ENCODE measurements around the gene OLIG2. TPM values are rescaled to one million over a fixed set of nuclear protein-coding genes. Genes with fewer than 3 reads are reported as not detected.

Gene OLIG2
- total and polyA plus RNA-seq, 2 of the 13 experiments (the other 11 are each of a cell fraction or from before 2014, with no cell fraction given) = not detected

DNA sequence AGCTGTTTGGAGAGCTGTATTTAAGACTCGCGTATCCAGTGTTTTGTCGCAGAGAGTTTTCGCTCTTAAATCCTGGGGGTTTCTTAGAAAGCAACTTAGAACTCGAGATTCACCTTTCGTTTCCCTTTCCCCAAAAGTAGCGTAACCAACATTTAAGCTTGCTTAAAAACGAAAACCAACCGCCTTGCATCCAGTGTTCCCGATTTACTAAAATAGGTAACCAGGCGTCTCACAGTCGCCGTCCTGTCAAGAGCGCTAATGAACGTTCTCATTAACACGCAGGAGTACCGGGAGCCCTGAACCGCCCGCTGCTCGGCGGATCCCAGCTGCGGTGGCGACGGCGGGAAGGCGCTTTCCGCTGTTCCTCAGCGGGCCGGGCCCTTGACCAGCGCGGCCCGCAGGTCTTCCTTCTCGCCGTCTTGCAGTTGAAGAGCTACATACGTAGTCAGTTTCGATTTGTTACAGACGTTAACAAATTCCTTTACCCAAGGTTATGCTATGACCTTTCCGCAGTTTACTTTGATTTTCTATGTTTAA is 46.1 kb downstream of the OLIG2 start:
- TF ChIP-seq ERF (CRISPR knock-in tag; IDR thresholded peaks at IDR 0.05) = no peak
- TF ChIP-seq EZH2 (conservative IDR thresholded peaks at IDR 0.05; ENCODE audit: low read depth, low read length) = peak; percentile 69; the same call in 1 of the 2 replicates
- Histone ChIP-seq H3K9me3 (ENCODE audit: low read length) (peaks cover 5% of the 10 kb centered on the region; the same call in 1 of the 2 replicates), H3K4me2 (ENCODE audit: low read depth, low read length) (no peak overlapping the region), H3K4me3 (replicated peaks in 1 of 3; ENCODE audit: insufficient read depth in 1 of 3, low read depth in 2 of 3, low read length in 3 of 3) (no peak overlapping the region), H3K79me2 (ENCODE audit: insufficient read depth, low read length) (no peaks in the 10 kb centered on the region), H3K27me3 (ENCODE audit: control insufficient read depth in 1 of 2, insufficient read depth in 2 of 2, low read length in 2 of 2) (peaks cover 2 to 80% of the 10 kb centered on the region in 2 experiments), H3K4me1 (ENCODE audit: insufficient read depth, low read length) (no peaks in the 10 kb centered on the region), H2AFZ (ENCODE audit: low read length) (no peak overlapping the region), H4K20me1 (ENCODE audit: insufficient read depth, low read length) (no peaks in the 10 kb centered on the region), H3K9ac (ENCODE audit: insufficient read depth, low read depth, low read length) (no peak overlapping the region), H3K27ac (ENCODE audit: extremely low read length, insufficient read depth, low read length) (no peak overlapping the region), H3K36me3 (replicated peaks in 1 of 2; ENCODE audit: control insufficient read depth in 1 of 2, insufficient read depth in 2 of 2, low read length in 2 of 2) (no peaks in the 10 kb centered on the region)
- in situ Hi-C loops (cut with HindIII; ENCODE audit: extremely low pct_ligation_motif_present, low pct_unique_long_range_greater_than_20kb) (no loop called here), intact Hi-C loops (cut with micrococcal nuclease; ENCODE audit: unreplicated experiment) (no loop called here)
- ChIA-PET POLR2A (no interaction called here), CTCF (ENCODE audit: low intra/inter-chr PET ratio, low total read pairs) (no interaction called here)
- no peak for DNase-seq (ENCODE audit: low spot score)
- 31% methylated on average over 38 of the region's 38 CpGs for WGBS (ENCODE audit: low lambda C conversion rate)
- no TSS peak for BruUV-seq (replicated peaks)
- ATAC-seq = no peak
- FAIRE-seq = no peak

- no peaks in the 10 kb centered on the region for H4K20me1 ChIP-seq (ENCODE audit: insufficient read depth, low read length)
- no peak for ATAC-seq
- H3K27me3 ChIP-seq (ENCODE audit: control insufficient read depth in 1 of 2, insufficient read depth in 2 of 2, low read length in 2 of 2) = peaks cover 2 to 79% of the 10 kb centered on the region in 2 experiments; a peak in 4 of 5 replicates
- in situ Hi-C loops (cut with HindIII; ENCODE audit: extremely low pct_ligation_motif_present, low pct_unique_long_range_greater_than_20kb) (no loop called here), intact Hi-C loops (cut with micrococcal nuclease; ENCODE audit: unreplicated experiment) (no loop called here)
- H3K27ac ChIP-seq (ENCODE audit: extremely low read length, insufficient read depth, low read length) = no peak overlapping the region
- WGBS (ENCODE audit: low lambda C conversion rate) = 31% methylated on average over 4 of the region's 4 CpGs
- ChIA-PET CTCF (ENCODE audit: low intra/inter-chr PET ratio, low total read pairs) (no interaction called here), POLR2A (no interaction called here)
- H3K4me3 ChIP-seq (replicated peaks in 1 of 3; ENCODE audit: insufficient read depth in 1 of 3, low read depth in 2 of 3, low read length in 3 of 3) = no peak overlapping the region
- BruUV-seq (replicated peaks) = no TSS peak
- TF ChIP-seq ZNF558 (CRISPR knock-in tag; IDR thresholded peaks at IDR 0.05; ENCODE audit: borderline replicate concordance) (no peak), ZNF761 (CRISPR knock-in tag; conservative IDR thresholded peaks at IDR 0.05) (no peak), ELF1 (CRISPR knock-in tag; IDR thresholded peaks at IDR 0.05) (no peak), PAX8 (CRISPR knock-in tag; IDR thresholded peaks at IDR 0.05; ENCODE audit: borderline replicate concordance) (no peak), ZBTB3 (CRISPR knock-in tag; IDR thresholded peaks at IDR 0.05; ENCODE audit: borderline replicate concordance, low read depth) (no peak), ZNF282 (IDR thresholded peaks at IDR 0.05; ENCODE audit: partially characterized antibody) (no peak), ZBTB21 (CRISPR knock-in tag; IDR thresholded peaks at IDR 0.05) (no peak), SATB2 (CRISPR knock-in tag; IDR thresholded peaks at IDR 0.05) (no peak), ZNF605 (CRISPR knock-in tag; IDR thresholded peaks at IDR 0.05) (no peak), ZNF33B (CRISPR knock-in tag; IDR thresholded peaks at IDR 0.05) (no peak), ARNTL (CRISPR knock-in tag; IDR thresholded peaks at IDR 0.05) (no peak)
- H3K36me3 ChIP-seq (replicated peaks in 1 of 2; ENCODE audit: control insufficient read depth in 1 of 2, insufficient read depth in 2 of 2, low read length in 2 of 2) = no peaks in the 10 kb centered on the region
- no peak overlapping the region for H3K9ac ChIP-seq (ENCODE audit: insufficient read depth, low read depth, low read length)
- no peak for FAIRE-seq
- H3K79me2 ChIP-seq (ENCODE audit: insufficient read depth, low read length) = no peaks in the 10 kb centered on the region
- H3K4me1 ChIP-seq (ENCODE audit: insufficient read depth, low read length) = no peaks in the 10 kb centered on the region
- no peak overlapping the region for H3K4me2 ChIP-seq (ENCODE audit: low read depth, low read length)
- H2AFZ ChIP-seq (ENCODE audit: low read length) = no peak overlapping the region
- peaks cover 5% of the 10 kb centered on the region; the same call in 1 of the 2 replicates for H3K9me3 ChIP-seq (ENCODE audit: low read length)
- no peak for DNase-seq (ENCODE audit: low spot score)
Observed at GRCh38 chr21:33073636-33074035, 47.9 kb downstream of the OLIG2 start.

All from HepG2 (cell line).